HepG2 (cell line): Measurements from ENCODE around the gene COA7. TPM values are rescaled to one million over a fixed set of nuclear protein-coding genes. Genes with fewer than 3 reads are reported as not detected.

ENCODE experiments used
- CBX2 ChIP-seq, 2 experiments: fragments of 200-600 bp in 1 of 2; sonication (generic); formaldehyde crosslinking in 1 of 2; IDR thresholded peaks; 2 replicates each; pipeline versions ENCODE4 v1.7.0 to v1.8.1; 2018 to 2022; ENCODE audit warnings: low read depth in 2 of 2, low read length in 1 of 2, mild to moderate bottlenecking in 1 of 2, missing genetic modification reagents in 1 of 2
- EHMT2 ChIP-seq: fragments of 200-600 bp; sonication (generic); IDR thresholded peaks from 2 replicates; pipeline ENCODE4 v1.7.0; 2017; ENCODE audit warnings: antibody characterized with exemption, low read depth, low read length, borderline replicate concordance
- GLI4 ChIP-seq: sonication (generic); formaldehyde crosslinking; IDR thresholded peaks from 2 replicates; pipeline ENCODE4 v1.5.1; 2020; ENCODE audit warnings: missing genetic modification reagents, mild to moderate bottlenecking, moderate library complexity, borderline replicate concordance
- HNRNPH1 ChIP-seq: fragments of 200-400 bp; formaldehyde crosslinking; optimal IDR thresholded peaks from 2 replicates; pipeline ENCODE3; 2017; ENCODE audit warnings: mild to moderate bottlenecking, low read depth, low read length
- JDP2 ChIP-seq: sonication (generic); formaldehyde crosslinking; IDR thresholded peaks from 2 replicates; pipeline ENCODE4 v1.8.1; 2022; ENCODE audit warnings: missing genetic modification reagents, borderline replicate concordance
- MED8 ChIP-seq: sonication (generic); formaldehyde crosslinking; IDR thresholded peaks from 2 replicates; pipeline ENCODE4 v1.8.1; 2023; ENCODE audit warnings: mild to moderate bottlenecking, missing genetic modification reagents; ENCODE audit not compliant: insufficient replicate concordance
- NRL ChIP-seq: sonication (generic); formaldehyde crosslinking; IDR thresholded peaks from 2 replicates; pipeline ENCODE4 v1.5.0; 2020; ENCODE audit warnings: missing genetic modification reagents, mild to moderate bottlenecking, moderate library complexity, borderline replicate concordance
- PHF21A ChIP-seq: sonication (generic); formaldehyde crosslinking; IDR thresholded peaks from 2 replicates; pipeline ENCODE4 v1.5.0; 2020; ENCODE audit warnings: mild to moderate bottlenecking, missing genetic modification reagents
- SPEN ChIP-seq: sonication (generic); formaldehyde crosslinking; IDR thresholded peaks from 2 replicates; pipeline ENCODE4 v1.5.1; 2020; ENCODE audit warnings: low read depth, mild to moderate bottlenecking, missing genetic modification reagents
- XRCC5 ChIP-seq: fragments of 200-400 bp; formaldehyde crosslinking; optimal IDR thresholded peaks from 2 replicates; pipeline ENCODE3; 2017; ENCODE audit warnings: mild to moderate bottlenecking, low read length
- YEATS2 ChIP-seq: sonication (generic); formaldehyde crosslinking; IDR thresholded peaks from 2 replicates; pipeline ENCODE4 v1.4.0; 2020; ENCODE audit warnings: missing genetic modification reagents, borderline replicate concordance
- ZMAT3 ChIP-seq: sonication (generic); formaldehyde crosslinking; conservative IDR thresholded peaks from 2 replicates; pipeline ENCODE4 v1.7.0; 2021; ENCODE audit warnings: missing genetic modification reagents
- ZNF280D ChIP-seq: sonication (generic); formaldehyde crosslinking; IDR thresholded peaks from 2 replicates; pipeline ENCODE4 v1.5.1; 2020; ENCODE audit warnings: mild to moderate bottlenecking, missing genetic modification reagents
- ZNF660 ChIP-seq: sonication (generic); formaldehyde crosslinking; IDR thresholded peaks from 2 replicates; pipeline ENCODE4 v1.5.1; 2020; ENCODE audit warnings: mild to moderate bottlenecking, low read depth, missing genetic modification reagents, borderline replicate concordance
- ZNF883 ChIP-seq: sonication (generic); formaldehyde crosslinking; IDR thresholded peaks from 2 replicates; pipeline ENCODE4 v1.5.1; 2020; ENCODE audit warnings: mild to moderate bottlenecking, missing genetic modification reagents; ENCODE audit errors: not compliant biosample characterization
- ZSCAN30 ChIP-seq: sonication (generic); formaldehyde crosslinking; IDR thresholded peaks from 2 replicates; pipeline ENCODE4 v1.5.0; 2020; ENCODE audit warnings: mild to moderate bottlenecking, missing genetic modification reagents
- polyA plus RNA-seq, 8 experiments: library from polyadenylated mRNA; depleted of rRNA in 3 of 8; stranded (reverse) in 7 of 8; unstranded in 1 of 8; fragments of >200 nt; fragmentation: Illumina TruSeq in 4 of 8; extraction: Trizol in 4 of 8; gene quantifications; 2 replicates each; pipeline versions ENCODE4 v1.2.1 to v1.2.3, GENCODE V29; 2011 to 2016; ENCODE audit warnings: low read depth in 4 of 8, missing spikeins in 1 of 8, mixed read lengths in 1 of 8; ENCODE audit not compliant: insufficient read depth in 1 of 8
- total RNA-seq, 5 experiments: library from RNA; depleted of rRNA; stranded (reverse); fragments of >200 nt; fragmentation: Illumina TruSeq; extraction: Trizol; gene quantifications; 2 replicates each; pipeline ENCODE4 v1.2.3, GENCODE V29; 2016; ENCODE audit warnings: low read depth in 1 of 5
- TF ChIP-seq, protein P1 (sequence below): sonication (generic); formaldehyde crosslinking; IDR thresholded peaks from 2 replicates; pipeline ENCODE4 v1.8.0; 2022; ENCODE audit warnings: missing genetic modification reagents, mild to moderate bottlenecking, borderline replicate concordance
- TF ChIP-seq, protein P2 (sequence below): sonication (generic); formaldehyde crosslinking; IDR thresholded peaks from 2 replicates; pipeline ENCODE4 v1.8.0; 2022; ENCODE audit warnings: mild to moderate bottlenecking, missing genetic modification reagents

Gene COA7
- total and polyA plus RNA-seq, 2 of the 13 experiments (the other 11 are each of a cell fraction or from before 2014, with no cell fraction given): 12.3 to 30.4 TPM

DNA sequence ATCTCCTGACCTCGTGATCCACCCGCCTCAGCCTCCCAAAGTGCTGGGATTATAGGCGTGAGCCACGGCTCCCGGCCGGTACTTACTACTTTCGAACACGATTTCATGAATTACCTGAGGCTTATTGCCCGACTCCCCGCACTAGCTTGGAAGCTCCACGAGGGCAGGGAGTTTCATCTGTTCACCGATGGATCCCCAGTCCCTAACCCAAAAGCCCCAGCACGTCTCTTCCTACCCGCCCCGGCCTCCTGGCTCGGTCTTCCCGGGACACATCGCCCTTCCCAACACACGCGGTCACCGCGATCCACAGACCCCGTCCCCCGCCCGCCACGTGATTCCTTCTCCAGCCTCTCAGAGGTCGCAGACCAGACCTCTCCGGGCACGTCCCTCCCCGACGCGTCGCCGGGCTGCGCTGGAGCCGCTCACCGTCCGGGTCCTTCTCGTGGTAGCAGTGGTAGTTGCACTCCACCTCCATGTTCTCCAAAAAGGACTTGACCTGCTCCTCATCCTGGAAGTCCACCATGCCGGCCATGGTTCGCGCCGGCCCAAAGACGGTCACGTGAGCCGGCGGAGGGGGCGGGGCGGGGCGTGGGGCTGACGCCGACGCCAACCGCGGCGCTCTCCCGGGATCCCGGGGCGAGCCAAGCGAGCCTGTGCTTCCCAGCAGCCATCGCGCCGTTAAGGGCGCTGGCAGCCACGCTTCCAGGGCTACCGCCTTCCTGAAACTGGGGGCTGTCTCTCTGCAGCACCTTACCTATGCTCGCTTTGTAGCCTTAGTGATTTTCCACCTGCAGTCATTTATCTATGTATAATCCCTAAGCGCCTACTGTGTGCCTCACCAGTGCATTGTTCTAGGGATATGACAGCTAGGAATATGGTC is at the start of gene COA7 (continued):
- TF ChIP-seq NRL (CRISPR knock-in tag): peak; percentile 96
- TF ChIP-seq PHF21A (CRISPR knock-in tag): peak; percentile 25; the same call in 1 of the 2 replicates
- no peak for TF ChIP-seq EHMT2
- TF ChIP-seq YEATS2 (CRISPR knock-in tag): peak; percentile 84; the same call in 1 of the 2 replicates
- no peak for TF ChIP-seq JDP2
- TF ChIP-seq GLI4 (CRISPR knock-in tag): peak; percentile 93; the same call in 1 of the 2 replicates
- TF ChIP-seq SPEN (CRISPR knock-in tag): peak; percentile 82
- TF ChIP-seq, protein P1, sequence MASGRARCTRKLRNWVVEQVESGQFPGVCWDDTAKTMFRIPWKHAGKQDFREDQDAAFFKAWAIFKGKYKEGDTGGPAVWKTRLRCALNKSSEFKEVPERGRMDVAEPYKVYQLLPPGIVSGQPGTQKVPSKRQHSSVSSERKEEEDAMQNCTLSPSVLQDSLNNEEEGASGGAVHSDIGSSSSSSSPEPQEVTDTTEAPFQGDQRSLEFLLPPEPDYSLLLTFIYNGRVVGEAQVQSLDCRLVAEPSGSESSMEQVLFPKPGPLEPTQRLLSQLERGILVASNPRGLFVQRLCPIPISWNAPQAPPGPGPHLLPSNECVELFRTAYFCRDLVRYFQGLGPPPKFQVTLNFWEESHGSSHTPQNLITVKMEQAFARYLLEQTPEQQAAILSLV (CRISPR knock-in tag): peak; percentile 92; the same call in 1 of the 2 replicates
- TF ChIP-seq MED8 (CRISPR knock-in tag): peak; percentile 76
- TF ChIP-seq, protein P2, sequence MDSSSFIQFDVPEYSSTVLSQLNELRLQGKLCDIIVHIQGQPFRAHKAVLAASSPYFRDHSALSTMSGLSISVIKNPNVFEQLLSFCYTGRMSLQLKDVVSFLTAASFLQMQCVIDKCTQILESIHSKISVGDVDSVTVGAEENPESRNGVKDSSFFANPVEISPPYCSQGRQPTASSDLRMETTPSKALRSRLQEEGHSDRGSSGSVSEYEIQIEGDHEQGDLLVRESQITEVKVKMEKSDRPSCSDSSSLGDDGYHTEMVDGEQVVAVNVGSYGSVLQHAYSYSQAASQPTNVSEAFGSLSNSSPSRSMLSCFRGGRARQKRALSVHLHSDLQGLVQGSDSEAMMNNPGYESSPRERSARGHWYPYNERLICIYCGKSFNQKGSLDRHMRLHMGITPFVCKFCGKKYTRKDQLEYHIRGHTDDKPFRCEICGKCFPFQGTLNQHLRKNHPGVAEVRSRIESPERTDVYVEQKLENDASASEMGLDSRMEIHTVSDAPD (CRISPR knock-in tag): 0 out of 2 replicates have a peak, but pooled peaks have one; percentile 29
- peak; percentile 14 for TF ChIP-seq XRCC5
- TF ChIP-seq ZNF660: no peak
- TF ChIP-seq ZNF280D (CRISPR knock-in tag): peak; percentile 70; the same call in 1 of the 2 replicates
- no peak for TF ChIP-seq CBX2 (IDR thresholded peaks at IDR 0.05; ENCODE audit: low read depth, low read length)
- TF ChIP-seq CBX2 (CRISPR knock-in tag; IDR thresholded peaks at IDR 0.05; ENCODE audit: low read depth): no peak
- TF ChIP-seq ZMAT3 (CRISPR knock-in tag): peak; percentile 84
- TF ChIP-seq ZNF883 (CRISPR knock-in tag): peak; percentile 92
- TF ChIP-seq ZSCAN30 (CRISPR knock-in tag): 0 out of 2 replicates have a peak, but pooled peaks have one; percentile 56
- TF ChIP-seq HNRNPH1: no peak
